K562 (cell line): ENCODE results near the gene SNX33. TPM values are rescaled to one million over a fixed set of nuclear protein-coding genes. Genes with fewer than 3 reads are reported as not detected.

Experiments used
- ARHGAP35 ChIP-seq: fragments of 450-650 bp; IDR thresholded peaks from 2 replicates; pipeline ENCODE4 v1.6.1; 2018; ENCODE audit not compliant: partially characterized antibody
- ATF1 ChIP-seq, 2 experiments: fragments of 450-650 bp in 1 of 2; IDR thresholded peaks; 2 replicates each; pipeline ENCODE4 v1.6.1; 2016; ENCODE audit warnings: missing compliant biosample characterization in 1 of 2, missing genetic modification characterization in 1 of 2
- DNMT1 ChIP-seq: fragments of 450-650 bp; IDR thresholded peaks from 2 replicates; pipeline ENCODE4 v1.6.1; 2016; ENCODE audit warnings: antibody characterized with exemption, mild to moderate bottlenecking
- FOSL1 ChIP-seq: fragments of 200-800 bp; sonication (Bioruptor generic); conservative IDR thresholded peaks from 2 replicates; pipeline ENCODE4 v1.6.1; 2016; ENCODE audit warnings: missing genetic modification characterization, missing compliant biosample characterization
- MLLT1 ChIP-seq, 2 experiments: fragments of 450-650 bp; IDR thresholded peaks; 2 replicates each; pipeline ENCODE4 v1.6.1; 2016
- RCOR1 ChIP-seq, 2 experiments: IDR thresholded peaks; 2 replicates each; pipeline ENCODE4 v1.6.1; 2012; ENCODE audit warnings: low read depth in 2 of 2, low read length in 2 of 2, borderline replicate concordance in 1 of 2, improper control_type of control experiment in 1 of 2
- SP2 ChIP-seq: IDR thresholded peaks from 2 replicates; pipeline ENCODE4 v1.6.1; 2011; ENCODE audit warnings: mild to moderate bottlenecking, low read depth, low read length, moderate library complexity; ENCODE audit not compliant: poor library complexity, severe bottlenecking; ENCODE audit errors: extremely low read depth
- TFAM ChIP-seq: fragments of 250-450 bp; sonication (Bioruptor Pico); conservative IDR thresholded peaks from 2 replicates; pipeline ENCODE4 v1.5.0; 2021; ENCODE audit warnings: mild to moderate bottlenecking, moderate library complexity
- ZBTB8A ChIP-seq: fragments of 450-650 bp; IDR thresholded peaks from 2 replicates; pipeline ENCODE4 v1.6.1; 2018; ENCODE audit warnings: mild to moderate bottlenecking, moderate library complexity; ENCODE audit not compliant: partially characterized antibody
- ZNF280B ChIP-seq: fragments of 250-450 bp; sonication (Bioruptor Pico); IDR thresholded peaks from 2 replicates; pipeline ENCODE4 v1.5.1; 2021; ENCODE audit warnings: mild to moderate bottlenecking
- ZNF57 ChIP-seq: fragments of 450-650 bp; formaldehyde crosslinking; IDR thresholded peaks from 2 replicates; pipeline ENCODE4 v1.4.0; 2020; ENCODE audit warnings: mild to moderate bottlenecking, moderate library complexity
- ZNF586 ChIP-seq: fragments of 450-650 bp; formaldehyde crosslinking; conservative IDR thresholded peaks from 2 replicates; pipeline ENCODE4 v1.4.0; 2020; ENCODE audit warnings: mild to moderate bottlenecking, moderate library complexity
- ZNF668 ChIP-seq: fragments of 250-450 bp; sonication (Bioruptor Pico); IDR thresholded peaks from 2 replicates; pipeline ENCODE4 v1.8.0; 2022; ENCODE audit warnings: mild to moderate bottlenecking, inconsistent platforms
- ZNF740 ChIP-seq, 3 experiments: fragments of 200-800 bp in 1 of 3; sonication (Bioruptor generic) in 1 of 3; sonication (generic) in 1 of 3; formaldehyde crosslinking in 1 of 3; IDR thresholded peaks; 2 replicates each; pipeline versions ENCODE4 v1.6.1 to v1.8.0; 2016 to 2022; ENCODE audit warnings: mild to moderate bottlenecking in 2 of 3, missing compliant biosample characterization in 2 of 3, missing genetic modification characterization in 2 of 3, missing genetic modification reagents in 1 of 3
- polyA plus RNA-seq, 8 experiments: library from polyadenylated mRNA; depleted of rRNA in 4 of 8; stranded (reverse) in 5 of 8; unstranded in 3 of 8; fragments of >200 nt; fragmentation: Nextera tagmentation in 2 of 8; fragmentation: Illumina TruSeq in 1 of 8; extraction: Ambion mirVana in 2 of 8; extraction: Trizol in 1 of 8; gene quantifications; 2 replicates each; pipeline versions ENCODE4 v1.2.1 to v1.2.3, GENCODE V29; 2011 to 2014; ENCODE audit warnings: inconsistent platforms in 1 of 8, missing spikeins in 1 of 8
- total RNA-seq, 7 experiments: library from RNA; depleted of rRNA in 6 of 7; stranded (reverse); fragments of >200 nt in 6 of 7; fragmentation: Illumina TruSeq in 2 of 7; extraction: Trizol in 2 of 7; gene quantifications; 2 replicates each; pipeline versions ENCODE4 v1.2.1 to v1.2.3, GENCODE V29; 2011 to 2021; ENCODE audit warnings: low replicate concordance in 1 of 7
- TF ChIP-seq, protein P1 (sequence below): fragments of 450-650 bp; formaldehyde crosslinking; IDR thresholded peaks from 2 replicates; pipeline ENCODE4 v1.4.0; 2020; ENCODE audit warnings: mild to moderate bottlenecking, mixed read lengths
- TF ChIP-seq, protein P2 (sequence below): fragments of 250-450 bp; sonication (Bioruptor Pico); IDR thresholded peaks from 2 replicates; pipeline ENCODE4 v1.4.0; 2020; ENCODE audit warnings: mild to moderate bottlenecking
- TF ChIP-seq, protein P3 (sequence below): sonication (generic); formaldehyde crosslinking; IDR thresholded peaks from 2 replicates; pipeline ENCODE4 v1.8.0; 2022; ENCODE audit warnings: mild to moderate bottlenecking, missing genetic modification reagents

The SNX33 gene
- total and polyA plus RNA-seq, 9 of the 15 experiments (the other 6 are each of a cell fraction or from before 2014, with no cell fraction given): 1.4 to 14.1 (median 8.2) TPM

DNA sequence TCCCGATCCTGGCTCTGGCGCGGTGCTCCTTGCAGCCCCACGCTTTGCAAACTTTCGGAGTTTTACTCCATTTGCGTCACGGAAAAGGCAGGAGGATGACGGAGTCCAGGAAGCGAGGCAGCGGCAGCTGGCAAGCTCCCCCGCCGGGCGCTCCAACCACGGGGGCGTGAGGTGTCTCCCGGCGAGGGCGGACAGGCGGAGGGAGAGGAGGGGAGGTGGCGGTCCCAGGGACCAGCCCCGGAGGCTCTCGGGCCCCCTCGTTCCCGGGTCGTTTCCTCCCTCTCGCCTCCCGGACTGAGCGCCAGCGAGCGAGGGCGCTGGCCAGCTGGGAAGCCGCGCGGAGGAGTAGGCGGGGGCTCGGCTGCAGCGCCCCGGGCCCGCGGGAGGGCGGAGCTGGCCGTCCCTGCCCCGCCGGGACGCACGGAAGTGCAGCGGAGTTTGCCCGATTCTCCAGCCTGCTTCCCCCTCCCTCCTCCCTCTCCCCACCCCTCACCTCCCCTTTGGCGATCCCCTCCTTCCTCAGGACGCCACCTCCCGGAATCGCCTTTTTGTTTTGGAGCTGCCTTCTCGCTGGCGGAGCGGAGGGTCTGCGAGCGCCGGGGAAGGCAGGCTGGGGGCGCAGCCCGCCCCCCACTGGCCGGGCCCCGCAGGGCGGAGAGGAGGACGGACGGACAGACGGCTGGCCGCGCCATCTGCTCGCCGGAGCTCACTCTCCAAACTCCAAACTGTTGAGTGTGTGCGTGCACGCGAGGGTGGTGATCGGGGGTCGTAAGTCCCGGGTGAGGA lies at the start of gene SNX33 (continued):
- TF ChIP-seq ARHGAP35 (no peak), FOSL1 (tag) (no peak; the same call in 1 of the 2 replicates), ZNF668 (no peak), DNMT1 (no peak), MLLT1 (IDR thresholded peaks at IDR 0.05) (no peak), TFAM (CRISPR knock-in tag) (no peak), SP2 (no peak), RCOR1 (IDR thresholded peaks at IDR 0.05; ENCODE audit: borderline replicate concordance in 1 of 2, low read depth in 2 of 2, low read length in 2 of 2) (peak in 1 of 2 experiments; percentile 3; a peak in 1 of 4 replicates), ZNF586 (CRISPR knock-in tag) (no peak), ZNF280B (CRISPR knock-in tag) (no peak), ZBTB8A (no peak), ZNF57 (CRISPR knock-in tag) (no peak), ATF1 (CRISPR knock-in tag; IDR thresholded peaks at IDR 0.05) (no peak), ATF1 (tag; IDR thresholded peaks at IDR 0.05) (peak; percentile 59), ZNF740 (CRISPR knock-in tag; IDR thresholded peaks at IDR 0.05) (peak; percentile 38; the same call in 1 of the 2 replicates), ZNF740 (tag; IDR thresholded peaks at IDR 0.05) (no peak)
- TF ChIP-seq, protein P1, sequence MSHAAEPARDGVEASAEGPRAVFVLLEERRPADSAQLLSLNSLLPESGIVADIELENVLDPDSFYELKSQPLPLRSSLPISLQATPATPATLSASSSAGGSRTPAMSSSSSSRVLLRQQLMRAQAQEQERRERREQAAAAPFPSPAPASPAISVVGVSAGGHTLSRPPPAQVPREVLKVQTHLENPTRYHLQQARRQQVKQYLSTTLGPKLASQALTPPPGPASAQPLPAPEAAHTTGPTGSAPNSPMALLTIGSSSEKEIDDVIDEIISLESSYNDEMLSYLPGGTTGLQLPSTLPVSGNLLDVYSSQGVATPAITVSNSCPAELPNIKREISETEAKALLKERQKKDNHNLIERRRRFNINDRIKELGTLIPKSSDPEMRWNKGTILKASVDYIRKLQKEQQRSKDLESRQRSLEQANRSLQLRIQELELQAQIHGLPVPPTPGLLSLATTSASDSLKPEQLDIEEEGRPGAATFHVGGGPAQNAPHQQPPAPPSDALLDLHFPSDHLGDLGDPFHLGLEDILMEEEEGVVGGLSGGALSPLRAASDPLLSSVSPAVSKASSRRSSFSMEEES: no peak
- TF ChIP-seq, protein P2, sequence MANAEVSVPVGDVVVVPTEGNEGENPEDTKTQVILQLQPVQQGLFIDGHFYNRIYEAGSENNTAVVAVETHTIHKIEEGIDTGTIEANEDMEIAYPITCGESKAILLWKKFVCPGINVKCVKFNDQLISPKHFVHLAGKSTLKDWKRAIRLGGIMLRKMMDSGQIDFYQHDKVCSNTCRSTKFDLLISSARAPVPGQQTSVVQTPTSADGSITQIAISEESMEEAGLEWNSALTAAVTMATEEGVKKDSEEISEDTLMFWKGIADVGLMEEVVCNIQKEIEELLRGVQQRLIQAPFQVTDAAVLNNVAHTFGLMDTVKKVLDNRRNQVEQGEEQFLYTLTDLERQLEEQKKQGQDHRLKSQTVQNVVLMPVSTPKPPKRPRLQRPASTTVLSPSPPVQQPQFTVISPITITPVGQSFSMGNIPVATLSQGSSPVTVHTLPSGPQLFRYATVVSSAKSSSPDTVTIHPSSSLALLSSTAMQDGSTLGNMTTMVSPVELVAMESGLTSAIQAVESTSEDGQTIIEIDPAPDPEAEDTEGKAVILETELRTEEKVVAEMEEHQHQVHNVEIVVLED: no peak
- TF ChIP-seq, protein P3, sequence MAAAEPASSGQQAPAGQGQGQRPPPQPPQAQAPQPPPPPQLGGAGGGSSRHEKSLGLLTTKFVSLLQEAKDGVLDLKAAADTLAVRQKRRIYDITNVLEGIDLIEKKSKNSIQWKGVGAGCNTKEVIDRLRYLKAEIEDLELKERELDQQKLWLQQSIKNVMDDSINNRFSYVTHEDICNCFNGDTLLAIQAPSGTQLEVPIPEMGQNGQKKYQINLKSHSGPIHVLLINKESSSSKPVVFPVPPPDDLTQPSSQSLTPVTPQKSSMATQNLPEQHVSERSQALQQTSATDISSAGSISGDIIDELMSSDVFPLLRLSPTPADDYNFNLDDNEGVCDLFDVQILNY (CRISPR knock-in tag): no peak
